ENCODE data around the gene ODF2. TPM values are rescaled to one million over a fixed set of nuclear protein-coding genes. Genes with fewer than 3 reads are reported as not detected.

ODF2 gene
- total and polyA plus RNA-seq, 2 experiments from 2014 or later = 17.5 to 26.9 TPM

DNA sequence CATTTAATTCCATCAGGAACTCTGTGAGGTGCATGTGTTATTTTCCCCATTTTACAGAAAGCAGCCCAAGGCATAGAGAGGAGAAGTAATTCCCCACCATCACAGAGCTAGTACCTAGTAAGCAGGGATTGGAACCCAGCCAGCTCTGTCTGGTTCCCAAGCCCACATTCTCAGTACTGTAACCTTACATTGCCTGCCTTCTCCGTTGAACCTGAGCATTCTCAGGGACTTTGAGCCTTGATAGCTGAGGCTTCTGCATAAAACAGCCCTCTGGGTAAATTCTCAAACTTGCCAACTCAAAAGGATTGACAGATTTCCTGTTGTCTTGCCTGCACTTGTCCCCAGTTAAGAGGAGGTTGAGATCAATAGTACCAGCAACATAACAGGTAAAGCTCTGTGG, 39.5 kb downstream of the ODF2 start:
- Mint-ChIP-seq H3K27ac (no peak overlapping the region), H3K4me3 (no peak overlapping the region), H3K27me3 (ENCODE audit: insufficient read depth, low read depth, poor library complexity) (peaks cover 4% of the 10 kb centered on the region), H3K36me3 (ENCODE audit: low read depth) (peaks cover 17% of the 10 kb centered on the region), H3K9me3 (no peaks in the 10 kb centered on the region), H3K4me1 (no peaks in the 10 kb centered on the region; the same call in 2 of the 3 replicates)
- Histone ChIP-seq H2AFZ (no peak overlapping the region), H3K27me3 (ENCODE audit: insufficient read depth) (no peaks in the 10 kb centered on the region), H3K36me3 (ENCODE audit: insufficient read depth) (peaks cover 6% of the 10 kb centered on the region; the same call in 1 of the 2 replicates), H3K9me2 (ENCODE audit: insufficient read depth) (no peaks in the 10 kb centered on the region), H3K4me3 (no peak overlapping the region), H3K4me2 (no peak overlapping the region), H3F3A (replicated peaks; ENCODE audit: low read depth) (0 out of 2 replicates have a peak, but pooled peaks cover 2% of the 10 kb centered on the region), H4K20me1 (replicated peaks; ENCODE audit: insufficient read depth) (no peaks in the 10 kb centered on the region; the same call in none of the 2 replicates), H3K4me1 (ENCODE audit: insufficient read depth) (no peaks in the 10 kb centered on the region), H3K27ac (ENCODE audit: low read depth) (no peak overlapping the region), H3K79me2 (replicated peaks; ENCODE audit: insufficient read depth) (no peaks in the 10 kb centered on the region)
- no peak for DNase-seq (ENCODE audit: low spot score)
- no peak for ATAC-seq
- TF ChIP-seq, protein P1, sequence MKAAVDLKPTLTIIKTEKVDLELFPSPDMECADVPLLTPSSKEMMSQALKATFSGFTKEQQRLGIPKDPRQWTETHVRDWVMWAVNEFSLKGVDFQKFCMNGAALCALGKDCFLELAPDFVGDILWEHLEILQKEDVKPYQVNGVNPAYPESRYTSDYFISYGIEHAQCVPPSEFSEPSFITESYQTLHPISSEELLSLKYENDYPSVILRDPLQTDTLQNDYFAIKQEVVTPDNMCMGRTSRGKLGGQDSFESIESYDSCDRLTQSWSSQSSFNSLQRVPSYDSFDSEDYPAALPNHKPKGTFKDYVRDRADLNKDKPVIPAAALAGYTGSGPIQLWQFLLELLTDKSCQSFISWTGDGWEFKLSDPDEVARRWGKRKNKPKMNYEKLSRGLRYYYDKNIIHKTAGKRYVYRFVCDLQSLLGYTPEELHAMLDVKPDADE (IDR thresholded peaks at IDR 0.05) = no peak
- TF ChIP-seq CREB1 (CRISPR knock-in tag; IDR thresholded peaks at IDR 0.05; ENCODE audit: low read depth) = no peak

GRCh38 chr9:128495804-128496417, 40.1 kb downstream of the ODF2 start:
- Histone ChIP-seq H3F3A (replicated peaks; ENCODE audit: low read depth) (0 out of 2 replicates have a peak, but pooled peaks cover 2% of the 10 kb centered on the region), H3K27ac (ENCODE audit: low read depth) (no peak overlapping the region), H3K4me1 (ENCODE audit: insufficient read depth) (no peaks in the 10 kb centered on the region), H3K4me2 (no peak overlapping the region), H3K27me3 (ENCODE audit: insufficient read depth) (no peaks in the 10 kb centered on the region), H3K36me3 (ENCODE audit: insufficient read depth) (peaks cover 6% of the 10 kb centered on the region; the same call in 1 of the 2 replicates), H3K79me2 (replicated peaks; ENCODE audit: insufficient read depth) (no peaks in the 10 kb centered on the region), H2AFZ (no peak overlapping the region), H4K20me1 (replicated peaks; ENCODE audit: insufficient read depth) (no peaks in the 10 kb centered on the region; the same call in none of the 2 replicates), H3K9me2 (ENCODE audit: insufficient read depth) (no peaks in the 10 kb centered on the region), H3K4me3 (no peak overlapping the region)
- H3K27me3 Mint-ChIP-seq (ENCODE audit: insufficient read depth, low read depth, poor library complexity) = peaks cover 4% of the 10 kb centered on the region
- no peaks in the 10 kb centered on the region for H3K9me3 Mint-ChIP-seq
- ATAC-seq (peak; percentile 50; the same call in 2 of the 3 replicates), DNase-seq (ENCODE audit: low spot score) (peak; percentile 51)
- H3K4me3 Mint-ChIP-seq = no peak overlapping the region
- H3K4me1 Mint-ChIP-seq = no peaks in the 10 kb centered on the region; the same call in 2 of the 3 replicates
- TF ChIP-seq, protein P2, sequence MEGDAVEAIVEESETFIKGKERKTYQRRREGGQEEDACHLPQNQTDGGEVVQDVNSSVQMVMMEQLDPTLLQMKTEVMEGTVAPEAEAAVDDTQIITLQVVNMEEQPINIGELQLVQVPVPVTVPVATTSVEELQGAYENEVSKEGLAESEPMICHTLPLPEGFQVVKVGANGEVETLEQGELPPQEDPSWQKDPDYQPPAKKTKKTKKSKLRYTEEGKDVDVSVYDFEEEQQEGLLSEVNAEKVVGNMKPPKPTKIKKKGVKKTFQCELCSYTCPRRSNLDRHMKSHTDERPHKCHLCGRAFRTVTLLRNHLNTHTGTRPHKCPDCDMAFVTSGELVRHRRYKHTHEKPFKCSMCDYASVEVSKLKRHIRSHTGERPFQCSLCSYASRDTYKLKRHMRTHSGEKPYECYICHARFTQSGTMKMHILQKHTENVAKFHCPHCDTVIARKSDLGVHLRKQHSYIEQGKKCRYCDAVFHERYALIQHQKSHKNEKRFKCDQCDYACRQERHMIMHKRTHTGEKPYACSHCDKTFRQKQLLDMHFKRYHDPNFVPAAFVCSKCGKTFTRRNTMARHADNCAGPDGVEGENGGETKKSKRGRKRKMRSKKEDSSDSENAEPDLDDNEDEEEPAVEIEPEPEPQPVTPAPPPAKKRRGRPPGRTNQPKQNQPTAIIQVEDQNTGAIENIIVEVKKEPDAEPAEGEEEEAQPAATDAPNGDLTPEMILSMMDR (conservative IDR thresholded peaks at IDR 0.05; ENCODE audit: low read depth in 2 of 2) = peak; percentile 21 to 37; a peak in 2 of 4 replicates
- TF ChIP-seq JUNB (IDR thresholded peaks at IDR 0.05; ENCODE audit: unreplicated experiment) = no peak
- H3K36me3 Mint-ChIP-seq (ENCODE audit: low read depth) = peaks cover 17% of the 10 kb centered on the region
- H3K27ac Mint-ChIP-seq = no peak overlapping the region

Measured in GM23338 (cell line).